Fibroblast of the conjunctiva (primary cell): ENCODE measurements around the gene CERS6.

ENCODE experiments used
- DNase-seq: peaks from one replicate; pipeline ENCODE4 v3.0.0-alpha.2; 2010; ENCODE audit warnings: low read depth

CERS6 gene

DNA sequence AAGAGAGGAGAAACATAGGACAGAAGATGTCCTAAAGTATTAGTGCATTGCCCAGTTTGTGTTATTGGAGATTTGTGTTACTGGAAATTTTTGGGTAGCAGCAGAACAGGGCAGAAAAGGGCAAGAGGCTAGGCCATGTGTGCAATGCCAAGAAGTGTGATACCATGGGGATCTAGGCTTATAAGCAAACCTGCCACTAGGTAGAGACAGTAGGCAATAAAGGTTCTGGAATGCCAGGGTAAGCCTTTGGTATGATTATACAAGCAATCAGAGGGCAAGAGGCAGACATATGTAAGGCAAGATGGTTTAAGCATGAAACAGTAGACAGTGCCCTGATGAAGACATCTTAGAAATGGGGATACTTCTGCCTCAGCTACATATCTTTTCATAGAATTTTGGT lies 12.3 kb upstream of the CERS6 start:
- no peak for DNase-seq

DNA sequence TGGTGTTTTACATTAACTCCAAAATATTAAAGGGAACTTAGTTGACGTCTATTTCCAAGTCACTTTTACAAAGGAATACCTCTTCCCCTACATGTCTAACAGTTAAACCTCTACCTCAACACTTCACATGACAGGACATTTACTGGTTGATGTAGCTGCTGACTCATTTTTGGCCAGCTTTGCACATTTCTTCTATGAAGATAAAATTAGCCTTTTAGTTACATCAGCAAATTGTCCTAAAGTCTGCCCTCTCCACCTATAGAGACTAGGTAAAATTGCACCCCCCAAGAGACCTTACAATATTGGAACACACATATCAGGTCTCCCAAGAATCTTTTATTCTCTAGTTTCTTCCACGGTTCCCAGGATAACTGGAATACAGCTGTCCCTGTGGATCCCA lies 10.1 kb upstream of the CERS6 start:
- DNase-seq: no peak

DNA sequence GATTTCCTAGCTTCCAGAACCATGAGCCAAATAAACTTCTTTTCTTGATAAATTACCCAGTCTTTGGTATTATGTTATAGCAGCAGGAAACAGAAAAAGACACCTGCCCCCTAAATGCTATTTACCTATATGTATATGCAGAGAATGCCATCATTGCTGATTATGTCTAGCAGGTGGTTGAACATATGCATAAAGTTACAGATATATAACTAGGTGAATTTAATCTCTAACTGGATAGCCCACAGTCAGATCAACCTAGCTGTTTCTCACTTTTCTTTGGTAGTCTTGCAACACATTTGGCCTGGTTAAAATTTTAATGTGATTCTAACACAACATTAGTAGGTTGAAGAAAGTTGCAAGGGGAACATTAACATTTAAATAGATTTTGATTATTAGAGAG lies 7.1 kb upstream of the CERS6 start:
- DNase-seq: no peak

DNA sequence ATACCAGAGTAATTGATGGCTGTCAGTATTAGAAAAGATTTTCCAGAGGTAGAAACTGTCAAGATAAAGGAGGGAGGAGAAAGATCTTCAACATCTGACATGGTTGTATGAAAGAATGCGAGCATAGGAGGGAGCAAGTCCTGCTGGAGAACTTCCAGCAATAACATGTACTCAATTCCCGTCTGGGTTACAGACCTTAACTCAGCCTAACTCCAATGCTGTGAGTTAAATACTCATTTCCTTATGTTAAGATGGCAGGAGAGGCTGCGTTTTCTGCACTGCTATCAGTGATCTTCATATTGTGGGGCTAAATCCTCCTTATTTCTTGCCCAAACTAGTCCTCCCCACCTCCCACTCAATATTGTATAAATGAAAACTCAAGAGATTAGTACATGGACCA lies 6.7 kb upstream of the CERS6 start:
- peak; percentile 42 for DNase-seq

DNA sequence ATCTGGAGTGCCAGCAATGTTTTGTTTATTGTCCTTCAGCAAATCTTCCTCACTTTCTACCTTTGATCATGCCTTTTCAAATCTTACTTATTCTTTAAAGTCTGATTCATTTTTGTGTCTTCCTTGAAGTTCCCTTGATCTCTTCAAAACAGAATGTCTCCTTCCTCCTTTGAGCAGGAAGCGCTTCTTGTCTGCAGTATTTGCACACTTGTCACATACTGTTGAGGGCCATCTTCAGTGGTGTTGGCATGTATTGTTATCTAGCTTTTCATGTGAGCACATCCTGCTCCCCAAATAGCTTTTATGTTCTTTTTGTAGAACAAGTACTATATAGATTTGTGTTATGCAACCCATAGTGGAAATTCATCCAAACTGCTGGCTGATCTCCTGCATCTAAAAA lies 5.9 kb upstream of the CERS6 start:
- no peak for DNase-seq

DNA sequence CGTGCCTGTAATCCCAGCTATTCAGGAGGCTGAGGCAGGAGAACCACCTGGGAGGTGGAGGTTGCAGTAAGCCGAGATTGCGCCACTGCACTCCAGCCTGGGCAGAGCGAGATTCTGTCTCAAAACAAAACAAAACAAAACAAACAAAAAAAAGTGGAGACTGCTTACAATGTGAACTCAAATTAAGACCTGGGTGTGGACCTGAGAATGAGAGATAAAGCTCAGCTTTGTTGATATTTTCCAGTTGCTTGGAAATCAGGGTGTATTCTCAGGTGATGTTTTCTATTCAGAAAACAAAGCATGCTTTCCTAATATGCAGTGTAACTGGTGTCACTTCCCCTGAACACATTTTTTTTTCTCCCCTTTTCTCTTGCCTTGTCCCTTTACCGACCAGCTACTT lies 5.3 kb upstream of the CERS6 start:
- DNase-seq: no peak

DNA sequence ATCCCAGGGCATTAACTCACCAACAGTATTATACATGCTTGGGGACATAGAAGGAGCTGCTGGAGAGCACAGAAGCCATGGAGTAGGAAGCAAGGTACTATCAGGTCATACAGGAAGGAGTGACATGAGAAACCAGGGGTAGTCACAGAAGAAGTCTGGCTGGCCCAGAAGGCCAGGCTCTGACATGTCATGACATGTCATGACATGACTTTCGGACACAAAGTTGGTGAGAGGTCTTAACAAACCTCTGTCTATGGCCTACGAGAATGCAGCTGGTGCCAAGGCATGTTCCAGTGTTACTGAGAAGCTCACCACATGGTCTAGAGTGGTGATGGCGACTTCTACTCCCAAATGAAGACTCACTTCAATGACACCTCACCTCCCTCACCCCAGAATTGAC lies 3.3 kb upstream of the CERS6 start:
- DNase-seq: no peak

DNA sequence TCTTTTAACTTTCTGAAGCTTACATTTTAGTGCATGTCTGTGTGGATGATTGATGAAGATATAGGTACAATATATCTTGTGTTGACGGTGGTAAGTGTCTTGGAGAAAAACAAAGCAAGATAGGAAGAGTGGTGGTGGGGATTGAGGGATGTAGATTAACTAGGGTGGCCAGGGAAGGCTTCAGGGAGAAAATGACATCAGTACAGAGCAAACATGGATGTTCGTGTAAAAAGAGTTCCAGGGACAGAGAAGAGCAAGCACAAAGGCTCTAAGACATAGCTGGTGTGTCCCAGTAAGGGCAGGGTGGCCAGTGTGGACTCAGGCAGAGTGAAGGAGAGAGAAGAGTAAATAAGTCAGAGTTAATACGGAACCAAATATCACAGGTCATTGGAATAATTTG lies 2.7 kb upstream of the CERS6 start:
- DNase-seq: no peak

DNA sequence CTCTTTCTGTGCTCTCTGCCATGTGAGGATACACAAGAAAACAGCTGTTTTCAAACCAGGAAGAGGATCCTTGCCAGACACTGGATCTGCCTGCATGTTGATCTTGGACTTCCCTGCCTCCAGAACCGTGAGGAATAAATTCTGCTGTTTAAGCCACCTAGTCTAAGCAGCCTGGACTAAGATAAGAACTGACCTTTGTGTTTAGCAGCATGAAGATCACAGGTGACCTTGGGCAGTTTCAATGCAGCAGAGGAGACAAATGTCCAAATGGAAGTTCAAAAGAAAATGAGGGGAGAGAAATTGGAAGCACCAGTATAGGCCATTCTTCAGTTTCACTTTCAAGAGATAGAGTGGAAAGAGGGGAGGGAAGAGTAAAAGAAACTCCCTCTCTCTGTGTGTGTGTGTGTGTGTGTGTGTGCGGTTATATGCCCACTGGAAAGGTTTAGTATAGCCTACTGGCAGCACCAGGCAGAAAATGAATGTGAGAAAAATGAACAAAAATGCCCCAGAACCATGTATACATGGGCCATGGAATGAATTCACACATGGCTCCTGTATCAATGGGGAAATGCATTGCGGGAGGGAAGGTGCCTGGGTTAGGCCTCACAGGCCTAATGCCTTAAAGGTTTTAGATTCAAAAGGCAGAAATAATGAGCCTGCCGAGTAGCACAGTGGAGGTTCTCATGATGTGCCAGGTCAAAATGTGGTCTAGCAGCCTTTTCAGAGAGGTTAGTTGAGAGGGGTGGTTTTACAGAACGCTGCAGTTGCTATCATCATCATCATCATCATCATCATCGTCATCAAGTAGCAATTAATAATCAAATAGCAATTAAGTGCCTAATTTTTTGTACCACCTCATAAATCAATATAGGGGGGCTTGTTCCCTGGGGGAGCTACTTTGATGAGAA lies 1.1 kb upstream of the CERS6 start:
- DNase-seq: no peak

DNA sequence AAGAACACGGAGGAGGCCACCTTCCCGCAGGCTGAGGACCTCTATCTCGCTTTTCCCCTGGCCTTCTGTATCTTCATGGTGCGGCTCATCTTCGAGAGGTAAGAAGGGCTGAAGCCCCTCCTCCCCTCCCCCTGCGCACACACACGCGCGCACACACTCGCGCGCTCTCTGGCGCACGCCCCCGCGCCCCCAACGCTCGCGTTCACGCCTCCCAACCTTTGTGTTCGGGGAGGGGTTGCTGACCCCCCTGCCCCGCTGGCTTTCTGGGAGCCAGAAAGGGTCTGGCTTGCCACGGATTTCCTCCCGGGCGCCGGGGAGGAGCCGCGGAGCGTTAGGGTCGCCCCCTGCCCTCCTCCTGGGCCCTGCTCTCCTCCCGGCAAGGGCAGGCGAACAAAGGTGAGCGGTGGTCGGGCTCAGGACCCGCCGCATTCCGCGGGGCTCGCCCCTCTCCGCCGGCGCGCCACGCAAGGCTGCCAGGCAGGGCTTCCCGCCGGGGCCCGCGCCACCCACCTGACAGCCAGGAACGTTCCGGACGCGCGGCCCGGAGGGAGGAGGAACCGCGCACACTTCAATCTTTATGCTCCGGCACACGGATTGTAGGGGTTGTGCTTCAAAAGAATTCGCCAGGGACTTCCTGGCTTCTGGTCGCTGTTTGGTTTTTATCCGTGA lies 583 bp downstream of the CERS6 start:
- no peak for DNase-seq

DNA sequence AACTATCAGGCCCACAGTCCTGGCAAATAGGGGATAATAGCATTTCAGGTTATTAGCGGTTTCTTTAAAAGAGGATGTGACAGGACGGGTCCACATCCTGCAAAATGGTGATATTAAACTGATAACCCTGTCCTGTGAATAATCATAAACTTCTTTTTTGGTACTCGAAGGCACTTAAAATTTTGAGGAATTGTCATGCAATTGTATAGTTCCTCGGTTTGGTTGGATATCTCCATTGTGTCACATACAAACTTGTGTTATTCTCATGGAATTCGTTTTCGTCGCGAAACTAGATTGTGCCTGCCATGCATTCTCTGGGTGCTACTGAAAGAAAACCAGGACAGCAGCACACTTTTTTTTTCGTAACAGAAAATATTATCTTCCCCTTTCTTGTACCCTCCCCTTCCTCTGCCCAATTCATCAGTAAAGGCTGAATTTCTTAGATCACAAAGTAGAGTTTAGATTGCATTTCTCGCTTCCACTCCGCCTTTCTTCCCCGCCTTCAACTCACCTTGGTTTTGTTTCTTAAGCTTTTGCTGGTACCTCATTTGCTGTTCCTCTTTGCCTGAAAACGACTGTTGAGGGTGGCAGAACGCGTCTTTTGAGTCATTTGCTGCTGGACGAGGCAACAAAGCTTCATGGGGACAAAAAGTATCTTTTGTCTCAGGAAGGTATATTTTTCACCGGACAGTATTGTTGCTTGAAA lies 1.3 kb downstream of the CERS6 start:
- DNase-seq: no peak

DNA sequence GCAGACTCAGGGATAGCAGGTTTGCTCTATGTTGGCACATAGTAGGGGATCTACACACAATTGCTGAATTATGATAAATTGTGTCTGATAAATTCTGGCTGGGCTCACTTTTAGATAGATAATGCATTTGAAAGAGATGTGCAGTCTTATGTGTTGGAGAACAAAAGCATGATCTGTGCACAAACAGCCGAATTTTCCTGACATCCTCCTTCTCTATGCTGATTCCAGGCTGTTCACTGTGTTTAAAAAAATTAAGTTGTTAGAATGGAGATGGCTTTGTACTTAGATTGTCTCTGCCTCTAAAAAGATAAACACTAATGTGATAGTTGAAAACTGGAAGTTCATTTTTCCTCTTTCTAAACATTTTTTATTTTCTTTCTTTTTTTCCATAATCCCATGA lies 2.1 kb downstream of the CERS6 start:
- no peak for DNase-seq

DNA sequence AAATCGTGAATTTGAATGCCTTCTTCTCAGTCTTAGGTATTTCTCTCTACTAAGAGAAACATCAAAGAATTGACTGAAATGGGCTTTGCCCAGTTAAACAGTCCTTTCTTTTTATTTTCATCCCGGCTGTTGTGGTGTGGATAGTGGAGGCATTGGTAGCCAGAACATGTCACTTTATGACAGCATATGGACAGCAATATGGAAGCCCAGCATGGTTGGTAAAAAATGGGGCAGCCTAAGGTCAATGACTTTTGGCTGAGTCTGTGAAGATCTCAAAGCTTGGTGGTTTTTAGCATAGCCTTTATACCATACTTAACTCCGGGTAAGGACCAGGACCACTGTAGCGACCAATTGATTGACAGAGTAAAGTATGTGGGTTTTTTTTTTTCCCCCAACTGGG lies 3.2 kb downstream of the CERS6 start:
- DNase-seq: no peak

DNA sequence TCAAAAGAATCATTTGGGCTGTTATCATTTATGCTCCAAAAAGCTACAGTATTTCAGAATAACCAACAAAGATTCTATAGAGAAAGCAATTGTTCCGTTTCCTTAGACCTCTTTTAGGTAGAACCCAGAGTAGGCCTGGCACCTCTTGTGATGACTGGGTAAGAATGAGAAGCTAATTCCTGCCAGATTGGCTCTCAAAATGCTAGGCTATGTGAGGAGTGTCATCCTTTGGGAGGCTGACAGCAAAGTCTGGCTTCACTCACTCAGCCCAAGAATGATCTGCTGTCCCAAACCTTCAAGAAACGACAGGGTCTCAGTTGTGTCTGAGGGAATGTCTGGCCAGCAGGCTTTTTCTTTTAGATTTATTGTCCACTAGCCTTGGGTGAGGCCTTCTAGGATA lies 4.5 kb downstream of the CERS6 start:
- no peak for DNase-seq

DNA sequence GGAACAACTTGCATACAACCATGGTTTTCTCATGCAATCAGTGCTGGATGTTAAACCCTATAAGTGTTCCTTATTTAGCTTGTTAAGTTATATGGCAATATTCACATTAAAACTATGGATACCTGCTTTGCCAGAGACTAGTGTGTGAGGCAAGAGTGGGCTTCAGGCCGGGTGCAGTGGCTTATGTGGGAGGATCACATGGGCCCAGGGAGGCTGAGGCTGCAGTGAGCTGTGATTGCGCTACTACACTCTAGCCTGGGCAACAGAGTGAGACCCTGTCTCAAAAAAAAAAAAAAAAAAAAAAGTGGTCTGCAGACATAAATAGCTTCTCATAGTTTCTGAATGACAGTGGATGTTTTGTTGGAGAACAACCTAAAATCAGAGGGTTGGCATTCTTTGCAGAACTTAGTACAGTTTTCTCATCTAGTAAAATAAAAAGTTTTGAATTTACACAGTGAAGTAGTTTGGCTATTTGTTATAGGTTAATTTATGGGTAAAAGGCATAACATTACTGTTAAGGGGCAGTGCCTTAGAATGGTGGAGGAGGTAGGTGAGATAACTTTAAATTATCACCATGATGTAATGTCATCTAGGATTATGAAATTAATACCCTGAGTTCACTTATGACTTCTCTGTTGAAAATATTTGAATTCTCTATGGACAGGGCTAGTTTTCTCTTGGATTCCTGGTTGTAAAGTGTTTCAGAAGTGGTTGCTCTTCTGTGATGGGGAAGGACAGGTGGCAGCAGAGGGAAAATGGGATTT lies 5.3 kb downstream of the CERS6 start:
- DNase-seq: no peak

DNA sequence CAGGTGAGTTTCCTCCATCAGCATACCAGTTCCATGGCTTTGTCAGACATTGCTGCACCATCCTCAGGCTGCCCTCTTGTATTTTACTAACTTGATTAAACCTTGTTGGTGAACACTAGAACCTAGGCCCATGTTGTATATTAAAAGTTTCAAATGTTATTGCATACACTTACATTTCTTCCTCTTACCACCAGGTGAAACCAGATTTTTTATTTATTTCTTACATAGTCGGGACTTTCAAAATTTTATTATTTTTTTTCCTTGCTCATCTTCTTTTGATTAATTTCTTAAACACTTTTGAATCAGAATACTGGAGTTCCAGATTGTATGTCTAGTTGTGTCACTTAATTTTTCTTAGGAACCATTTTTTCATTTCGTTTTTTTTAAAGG lies 5.9 kb downstream of the CERS6 start:
- DNase-seq: no peak

DNA sequence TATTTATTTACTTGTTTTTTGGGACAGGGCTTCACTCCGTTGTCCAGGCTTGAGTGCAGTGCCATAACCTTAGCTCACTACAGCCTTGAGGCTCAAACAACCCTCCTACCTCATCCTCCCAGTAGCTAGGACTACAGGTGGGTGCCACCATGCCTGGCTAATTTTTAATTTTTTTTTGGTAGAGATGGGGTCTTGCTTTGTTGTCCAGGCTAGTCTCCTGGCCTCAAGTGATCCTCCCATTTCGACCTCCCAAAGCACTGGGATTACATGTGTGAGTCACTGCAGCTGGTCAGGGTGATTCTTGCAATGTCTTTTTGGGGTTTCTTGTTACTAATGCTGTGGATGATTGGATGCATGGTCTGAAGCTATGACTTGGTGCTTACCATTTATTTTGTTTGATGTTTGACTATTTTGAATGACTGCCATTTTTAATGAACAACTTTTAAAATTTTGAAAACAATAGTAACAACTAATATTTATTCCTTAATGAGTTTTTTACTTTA lies 6.5 kb downstream of the CERS6 start:
- DNase-seq: no peak

DNA sequence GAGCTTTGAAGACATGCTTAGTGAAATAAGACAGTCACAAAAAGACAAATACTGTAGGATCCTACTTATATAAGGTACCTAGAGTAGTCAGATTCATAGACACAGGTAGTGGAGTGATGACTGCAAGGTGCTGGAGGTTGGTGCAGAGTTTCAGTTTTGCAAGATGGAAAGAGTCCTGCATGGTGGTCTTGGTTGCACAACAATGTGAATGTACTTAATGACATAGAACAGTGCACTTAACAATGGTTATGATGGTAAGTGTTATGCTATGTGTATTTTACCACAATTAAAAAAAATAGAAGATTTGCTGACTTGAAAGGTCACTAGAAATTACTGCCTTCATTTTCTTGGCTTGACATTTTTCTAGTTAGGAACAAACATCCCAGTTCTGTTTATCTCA lies 9.5 kb downstream of the CERS6 start:
- no peak for DNase-seq

DNA sequence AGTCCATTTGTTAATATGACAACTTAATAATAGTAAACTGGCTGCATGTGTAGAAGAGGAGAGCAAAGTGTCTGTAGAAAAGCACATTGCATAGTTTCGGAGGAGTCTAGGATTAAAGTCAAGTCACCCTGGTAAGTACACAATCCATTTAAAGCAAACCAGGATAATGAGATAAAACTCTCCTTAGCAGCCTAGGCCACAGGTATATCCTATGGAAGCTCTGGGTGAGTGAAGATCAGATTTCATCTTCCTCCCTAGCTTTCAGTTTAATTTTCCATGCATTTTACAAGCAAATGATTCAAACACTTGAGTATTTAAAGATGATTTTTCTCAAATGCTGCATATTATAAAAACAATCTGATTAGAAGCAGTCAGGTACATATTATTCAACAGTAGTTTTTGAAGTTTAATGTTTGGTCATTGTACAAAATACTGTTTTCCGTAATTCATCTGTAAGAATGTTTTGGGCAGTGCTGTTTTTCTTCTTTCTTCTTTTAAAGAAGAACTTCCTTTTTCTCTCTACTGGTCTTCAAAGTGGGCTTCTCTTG lies 10.2 kb downstream of the CERS6 start:
- DNase-seq: no peak

DNA sequence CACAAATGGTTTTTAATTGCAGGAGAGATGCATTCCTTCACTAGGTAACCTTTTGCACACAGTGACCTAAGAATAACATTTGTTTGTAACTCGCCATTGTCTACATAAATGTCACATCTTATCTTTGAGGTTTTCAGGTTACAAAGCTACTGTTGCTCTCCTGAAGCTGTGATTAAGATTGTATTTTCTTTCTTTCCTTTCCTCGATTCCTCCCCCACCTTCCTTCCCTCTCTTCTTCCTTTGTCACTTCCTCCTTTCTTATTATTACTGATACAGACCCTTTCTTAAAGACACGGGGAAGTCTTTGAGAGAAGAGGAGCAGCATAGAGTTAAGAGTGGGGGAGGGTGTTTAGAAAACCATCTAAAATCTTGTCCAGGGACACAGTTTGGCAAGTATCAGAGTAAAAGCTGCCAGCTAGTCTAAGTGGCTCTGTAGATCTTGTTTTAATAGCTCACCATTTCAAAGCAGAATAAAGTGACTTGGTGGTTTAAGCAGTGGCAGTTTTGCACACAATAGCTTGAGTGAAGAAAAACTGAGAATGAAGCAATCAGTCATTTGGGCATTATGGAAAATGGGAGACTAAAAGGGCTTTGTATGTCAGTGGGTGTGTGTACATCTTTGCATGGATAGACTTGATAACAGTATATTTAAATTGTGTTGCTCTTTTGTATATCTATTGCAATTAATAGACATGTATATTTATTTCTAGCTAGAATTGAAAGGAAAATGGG lies 10.9 kb downstream of the CERS6 start:
- no peak for DNase-seq

DNA sequence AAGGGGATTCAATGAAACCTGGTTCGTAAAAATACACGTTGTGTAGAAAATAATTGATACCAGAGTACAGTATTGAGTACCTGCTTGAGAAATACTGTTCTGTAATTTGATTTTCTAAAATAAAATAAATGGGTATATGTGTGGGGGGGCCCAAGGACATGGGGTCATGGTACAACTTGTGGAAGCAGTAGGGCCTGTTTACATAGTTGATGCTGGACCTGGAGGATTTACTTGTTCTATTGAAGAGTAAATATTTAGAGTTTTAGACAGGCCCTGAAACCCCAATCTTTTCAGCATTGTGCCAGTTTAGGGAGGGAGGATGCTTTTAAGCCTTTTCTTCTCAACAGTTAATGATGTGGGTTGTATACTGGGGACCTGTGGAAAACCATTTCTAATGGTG lies 11.7 kb downstream of the CERS6 start:
- no peak for DNase-seq
